ENCODE data around the gene ITPA. TPM values are rescaled to one million over a fixed set of nuclear protein-coding genes. Genes with fewer than 3 reads are reported as not detected.

Gene ITPA
- total and polyA plus RNA-seq, 10 of the 15 experiments (the other 5 are each of a cell fraction or from before 2014, with no cell fraction given): 5.5 to 124 (median 66.3) TPM

DNA sequence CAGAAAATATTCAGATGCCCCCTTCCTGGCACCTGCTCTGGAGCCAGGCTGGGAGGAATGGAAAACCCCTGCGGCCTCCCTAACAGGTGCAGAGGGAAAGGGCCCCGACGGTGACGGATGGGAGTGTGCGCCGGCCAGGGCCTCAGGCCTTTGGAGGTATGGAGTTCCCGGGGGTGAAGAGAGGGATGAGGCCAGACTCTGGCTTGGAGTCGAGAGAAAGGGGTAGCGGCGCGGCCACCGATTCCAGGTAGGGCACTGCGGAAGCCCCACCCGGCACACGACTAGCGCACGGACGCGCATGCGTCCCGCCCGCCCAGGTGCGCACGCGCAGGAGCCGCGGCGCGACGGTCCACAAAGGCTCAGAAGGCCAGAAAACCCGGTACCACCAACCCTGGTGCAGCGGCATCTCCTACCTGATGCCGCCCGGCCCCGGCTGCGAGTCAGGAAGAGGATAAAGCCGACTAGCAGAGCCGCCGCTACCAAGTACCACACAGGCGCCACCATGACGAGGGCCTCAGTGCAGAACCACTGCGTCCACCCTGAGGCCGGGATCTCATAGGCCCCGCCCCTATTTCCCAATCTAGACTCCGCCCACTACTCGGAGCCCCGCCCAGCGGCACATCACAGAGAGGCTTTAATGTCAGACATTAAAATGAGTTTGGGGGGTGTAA lies 5.0 kb upstream of the ITPA start, which contains the start of gene DDRGK1 (continued):
- TF ChIP-seq PRDM15 (CRISPR knock-in tag; IDR thresholded peaks at IDR 0.05) (0 out of 2 replicates have a peak, but pooled peaks have one; percentile 8), ATF7 (IDR thresholded peaks at IDR 0.05; ENCODE audit: low read depth) (no peak), HDAC2 (IDR thresholded peaks at IDR 0.05) (no peak), SP1 (IDR thresholded peaks at IDR 0.05; ENCODE audit: low read depth, low read length) (no peak)
- TF ChIP-seq, protein P1, sequence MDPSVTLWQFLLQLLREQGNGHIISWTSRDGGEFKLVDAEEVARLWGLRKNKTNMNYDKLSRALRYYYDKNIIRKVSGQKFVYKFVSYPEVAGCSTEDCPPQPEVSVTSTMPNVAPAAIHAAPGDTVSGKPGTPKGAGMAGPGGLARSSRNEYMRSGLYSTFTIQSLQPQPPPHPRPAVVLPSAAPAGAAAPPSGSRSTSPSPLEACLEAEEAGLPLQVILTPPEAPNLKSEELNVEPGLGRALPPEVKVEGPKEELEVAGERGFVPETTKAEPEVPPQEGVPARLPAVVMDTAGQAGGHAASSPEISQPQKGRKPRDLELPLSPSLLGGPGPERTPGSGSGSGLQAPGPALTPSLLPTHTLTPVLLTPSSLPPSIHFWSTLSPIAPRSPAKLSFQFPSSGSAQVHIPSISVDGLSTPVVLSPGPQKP (IDR thresholded peaks at IDR 0.05; ENCODE audit: low read depth, low read length): no peak

- FAIRE-seq (peak; percentile 13), DNase-seq (ENCODE audit: low read depth, low spot score) (no peak), ATAC-seq (peak; percentile 8)
- peak overlapping the region; percentile 94 for H3K27ac ChIP-seq (ENCODE audit: control insufficient read depth, insufficient read depth)
- ChIA-PET CTCF (interaction anchor here (0.5 to 4.0 kb wide), 5 partner anchors 9 to 434 kb away, joined by 3 to 19 read pairs (median 4); no protein-coding TSS in a partner anchor), SMC1A (ENCODE audit: uncharacterized antibody, unreplicated experiment) (interaction anchor here (0.7 to 2.2 kb wide), 2 partner anchors 11 to 163 kb away, joined by 3 to 10 read pairs; no protein-coding TSS in a partner anchor), POLR2A (interaction anchor here (0.5 to 1.0 kb wide), 2 partner anchors 12 to 100 kb away, joined by 4 to 11 read pairs; no protein-coding TSS in a partner anchor), RAD21 (ENCODE audit: unreplicated experiment) (interaction anchor here (1.1 to 1.4 kb wide), 2 partner anchors 51 to 108 kb away, joined by 3 to 4 read pairs; no protein-coding TSS in a partner anchor)
- H2AFZ ChIP-seq (ENCODE audit: control insufficient read depth, low read depth, low read length): peak overlapping the region; percentile 96
- under 1% methylated on average over 8 of the region's 10 CpGs for WGBS (ENCODE audit: insufficient coverage, insufficient replicate concordance, low lambda C conversion rate, missing lambda C conversion rate)
- no peaks in the 10 kb centered on the region for H3K9me3 ChIP-seq (replicated peaks; ENCODE audit: control insufficient read depth, insufficient read depth, low read length)
- peak overlapping the region; percentile 97 for H3K9ac ChIP-seq (ENCODE audit: control insufficient read depth, insufficient read depth, low read length)
- BruUV-seq (replicated peaks): TSS peak; percentile 85
- intact Hi-C loops (cut with micrococcal nuclease; ENCODE audit: unreplicated experiment) (loop anchor here (10.0 kb wide), 1 partner anchor 164 kb away; the partner anchor contains the start of genes GNRH2 and MRPS26), in situ Hi-C loops (cut with MboI) (no loop called here)
- H4K20me1 ChIP-seq (ENCODE audit: control insufficient read depth, insufficient read depth): no peaks in the 10 kb centered on the region
- 0 out of 4 replicates have a peak, but pooled peaks cover 0 to 2% of the 10 kb centered on the region in 2 experiments for H3K36me3 ChIP-seq (ENCODE audit: control insufficient read depth in 2 of 2, insufficient read depth in 2 of 2, low read length in 1 of 2)
- no peaks in the 10 kb centered on the region for H3K27me3 ChIP-seq (replicated peaks in 1 of 2; ENCODE audit: control insufficient read depth in 2 of 2, insufficient read depth in 2 of 2, low read length in 1 of 2)
- peaks cover 7% of the 10 kb centered on the region for H3K4me1 ChIP-seq (ENCODE audit: control insufficient read depth, insufficient read depth, low read length)
- H3K79me2 ChIP-seq (ENCODE audit: control insufficient read depth, insufficient read depth, low read length): peaks cover 36% of the 10 kb centered on the region
- peak overlapping the region; percentile 99 for H3K4me2 ChIP-seq (ENCODE audit: control insufficient read depth, insufficient read depth)
- TF ChIP-seq PAX5 (IDR thresholded peaks at IDR 0.05; ENCODE audit: borderline replicate concordance, low read depth, low read length): no peak; the same call in 1 of the 2 replicates
- peak; percentile 70; the same call in 1 of the 2 replicates for TF ChIP-seq SPI1 (IDR thresholded peaks at IDR 0.05; ENCODE audit: borderline replicate concordance, insufficient read depth, low read depth, low read length)
- TF ChIP-seq KLF5 (IDR thresholded peaks at IDR 0.05; ENCODE audit: partially characterized antibody): no peak
- peak; percentile 24 for TF ChIP-seq E4F1 (IDR thresholded peaks at IDR 0.05; ENCODE audit: borderline replicate concordance, partially characterized antibody)
- TF ChIP-seq BCL11A (IDR thresholded peaks at IDR 0.05; ENCODE audit: low read depth, low read length): no peak
- peak overlapping the region; percentile 100 for H3K4me3 ChIP-seq
Observed at GRCh38 chr20:3208786-3209256, 477 bp upstream of the ITPA start.
